NB4 (cell line): ENCODE data around the gene RIMS1.

Experiments
- DNase-seq: peaks from one replicate; pipeline ENCODE4 v3.0.0; 2010; ENCODE audit warnings: low read depth
- H3K4me3 ChIP-seq: one replicate; pipeline ENCODE4 v1.5.1; 2011; ENCODE audit warnings: mild to moderate bottlenecking, low read depth, low read length, moderate library complexity
- CTCF ChIP-seq: IDR thresholded peaks from one replicate; pipeline ENCODE4 v1.5.1; 2012; ENCODE audit warnings: low read depth, low read length
- MYC ChIP-seq: IDR thresholded peaks from 2 replicates; pipeline ENCODE4 v1.6.1; 2011; ENCODE audit warnings: low read depth, low read length
- POLR2A ChIP-seq: IDR thresholded peaks from 2 replicates; pipeline ENCODE4 v1.6.1; 2011; ENCODE audit warnings: mild to moderate bottlenecking; ENCODE audit not compliant: insufficient read length; ENCODE audit errors: extremely low read depth
- TF ChIP-seq, protein P1 (sequence below): IDR thresholded peaks from 2 replicates; pipeline ENCODE4 v1.6.1; 2011; ENCODE audit warnings: low read depth, low read length

RIMS1 gene

DNA sequence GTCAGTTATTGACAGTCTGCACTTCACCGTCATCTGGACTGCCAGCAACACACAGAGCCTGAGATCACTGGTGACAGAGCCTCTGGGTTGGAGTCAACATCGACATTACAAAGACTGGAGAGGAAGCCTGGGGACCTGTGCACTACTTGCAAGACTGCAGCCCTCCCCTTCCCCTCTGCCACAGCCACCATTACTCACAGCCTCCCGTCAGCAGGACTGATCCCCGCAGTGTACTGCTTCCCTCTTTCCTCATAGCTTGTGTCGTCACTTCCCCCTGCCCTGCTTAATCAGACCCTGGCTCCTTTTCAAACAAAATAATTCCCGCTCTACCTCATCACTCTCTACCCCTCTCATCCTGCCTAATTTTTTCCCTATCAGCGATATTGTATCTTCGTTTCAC is 500.0 kb downstream of the RIMS1 start:
- DNase-seq = peak; percentile 70
- H3K4me3 ChIP-seq = no peak overlapping the region
- TF ChIP-seq CTCF (no peak), POLR2A (no peak), MYC (no peak)
- TF ChIP-seq, protein P1, sequence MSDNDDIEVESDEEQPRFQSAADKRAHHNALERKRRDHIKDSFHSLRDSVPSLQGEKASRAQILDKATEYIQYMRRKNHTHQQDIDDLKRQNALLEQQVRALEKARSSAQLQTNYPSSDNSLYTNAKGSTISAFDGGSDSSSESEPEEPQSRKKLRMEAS = no peak

GRCh38 chr6:72389698-72390097 is 503.3 kb downstream of the RIMS1 start:
- TF ChIP-seq, protein P1 = no peak
- TF ChIP-seq MYC (no peak), POLR2A (no peak), CTCF (no peak)
- H3K4me3 ChIP-seq = no peak overlapping the region
- DNase-seq = no peak

GRCh38 chr6:72390548-72390947 is 504.2 kb downstream of the RIMS1 start:
- TF ChIP-seq MYC (no peak), POLR2A (no peak), CTCF (no peak)
- TF ChIP-seq, protein P1 = no peak
- DNase-seq = no peak
- no peak overlapping the region for H3K4me3 ChIP-seq

- DNase-seq = no peak
- TF ChIP-seq POLR2A = no peak
- TF ChIP-seq MYC = no peak
- TF ChIP-seq, protein P1 = no peak
- no peak for TF ChIP-seq CTCF
- H3K4me3 ChIP-seq = no peak overlapping the region
Observed at GRCh38 chr6:72401865-72402264, 515.5 kb downstream of the RIMS1 start.

- no peak for TF ChIP-seq POLR2A
- TF ChIP-seq, protein P1 = no peak
- H3K4me3 ChIP-seq = no peak overlapping the region
- DNase-seq = no peak
Observed at GRCh38 chr6:72403413-72403812, 517.1 kb downstream of the RIMS1 start.

DNA sequence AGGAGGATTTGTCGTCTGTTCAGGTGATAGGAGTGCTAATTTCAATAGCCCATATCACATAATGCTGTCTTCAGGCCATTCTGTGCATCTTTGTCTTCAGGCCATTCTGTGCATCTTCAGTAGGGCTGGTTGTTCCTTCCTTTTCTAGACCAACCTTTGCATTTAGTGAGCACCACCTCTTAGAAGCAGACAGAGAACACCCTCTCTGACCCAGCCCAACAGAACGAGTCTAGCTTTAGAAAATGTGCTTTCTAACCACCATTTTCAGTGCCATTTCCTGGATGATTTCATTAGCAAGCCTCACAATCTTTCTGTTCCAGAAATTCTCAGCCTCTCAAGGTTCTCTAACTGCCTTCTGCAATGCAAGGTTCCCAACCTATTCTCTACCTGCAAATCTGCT is 520.2 kb downstream of the RIMS1 start:
- no peak for DNase-seq
- TF ChIP-seq, protein P1 = no peak
- no peak for TF ChIP-seq MYC
- no peak for TF ChIP-seq CTCF
- no peak for TF ChIP-seq POLR2A
- no peak overlapping the region for H3K4me3 ChIP-seq
